HuH-7.5 (cell line): Measurements from ENCODE around the gene TSPAN13.
"Not testable (repeated sequence)": the region's sequence is repeated elsewhere in the genome, so short reads cannot be mapped to it uniquely, and the experiment has no call there.

Source experiments
- DNase-seq: peaks from one replicate; pipeline ENCODE4 v3.0.0; 2011; ENCODE audit warnings: low spot score

TSPAN13 gene

GRCh38 chr7:16740996-16741395, 12.6 kb upstream of the TSPAN13 start:
- DNase-seq, result no peak

DNA sequence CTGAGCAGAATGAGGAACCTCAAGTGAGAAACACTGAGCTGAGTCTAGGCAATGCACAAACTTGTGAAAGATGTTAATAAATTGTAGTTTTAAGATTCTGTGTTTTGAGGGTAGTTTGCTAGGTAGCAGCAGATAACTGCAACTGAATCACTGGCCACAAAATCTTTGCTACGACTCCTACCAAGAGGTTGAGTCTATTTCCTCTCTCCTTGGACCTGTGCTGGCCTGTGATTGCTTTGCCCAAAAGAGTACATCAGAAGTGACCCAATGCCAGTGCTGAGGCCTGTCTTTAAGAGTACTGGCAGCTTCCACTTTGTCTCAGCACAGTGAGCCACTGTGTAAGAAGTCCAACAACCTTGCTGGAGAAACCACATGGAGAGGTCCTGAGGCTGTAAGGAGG, 11.9 kb upstream of the TSPAN13 start:
- DNase-seq, result no peak

DNA sequence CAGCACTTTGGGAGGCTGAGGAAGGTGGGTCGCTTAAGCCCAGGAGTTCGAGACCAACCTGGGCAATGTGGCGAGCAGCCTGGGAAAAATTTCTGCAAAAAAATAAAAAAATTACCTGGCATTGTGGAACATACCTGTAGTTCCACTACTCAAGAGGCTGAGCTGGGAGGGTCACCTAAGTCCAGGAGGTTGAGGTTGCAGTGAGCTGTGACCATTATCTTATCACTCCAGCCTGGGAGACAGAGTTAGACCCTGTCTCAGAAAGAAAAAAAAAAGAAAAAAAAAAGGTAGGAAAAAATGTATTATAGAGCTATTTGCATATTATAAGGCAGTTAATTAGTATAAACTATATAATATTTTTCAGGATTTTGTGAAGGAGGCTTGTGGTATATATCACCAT, 11.0 kb upstream of the TSPAN13 start:
- no peak for DNase-seq

- no peak for DNase-seq
Observed at GRCh38 chr7:16743236-16743635, 10.3 kb upstream of the TSPAN13 start.

- no peak for DNase-seq
Observed at GRCh38 chr7:16744518-16745250, 8.9 kb upstream of the TSPAN13 start.

DNA sequence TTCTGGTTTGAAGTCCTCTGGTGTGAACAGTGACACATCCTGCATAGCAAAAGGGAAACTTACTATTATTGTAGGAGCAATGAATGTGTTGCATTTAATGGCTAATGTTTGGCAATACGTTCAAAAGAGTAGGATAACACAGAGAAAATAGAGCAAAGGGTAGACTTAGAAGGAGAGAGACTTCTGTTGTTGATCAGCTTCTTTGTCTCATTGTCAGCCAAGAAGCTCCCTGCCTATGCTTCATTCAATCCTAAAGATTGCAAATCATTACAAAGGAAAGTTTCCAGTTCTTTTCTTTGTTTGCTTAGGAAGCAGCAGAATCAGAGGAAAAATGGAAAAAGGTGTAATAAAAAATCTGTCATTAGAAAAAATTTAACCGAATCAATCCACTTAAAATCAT, 7.9 kb upstream of the TSPAN13 start:
- DNase-seq, result no peak

DNA sequence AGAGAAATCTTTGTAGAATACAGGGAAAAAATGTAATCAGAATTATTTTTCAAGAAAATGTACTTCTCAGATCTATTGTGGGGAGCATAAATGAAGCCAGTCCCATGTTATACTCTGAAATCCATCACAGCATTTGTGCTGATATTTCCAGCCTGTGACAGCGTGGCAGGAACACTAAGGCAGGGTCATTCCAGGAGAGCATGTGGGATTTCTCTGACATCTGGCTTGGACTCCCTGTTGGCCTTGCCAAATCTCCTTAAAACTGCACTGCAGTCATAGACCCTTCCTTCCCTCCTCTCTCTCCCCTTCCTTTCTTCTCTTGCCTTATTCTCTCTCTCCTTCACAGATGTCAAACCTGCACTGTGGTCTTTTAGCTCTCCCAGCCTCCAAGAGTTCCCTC, 6.5 kb upstream of the TSPAN13 start:
- DNase-seq, result no peak

GRCh38 chr7:16753932-16754855, 639 bp downstream of the TSPAN13 start:
- DNase-seq, result peak; percentile 23

GRCh38 chr7:16754856-16755317, 1.3 kb downstream of the TSPAN13 start:
- no peak for DNase-seq

DNA sequence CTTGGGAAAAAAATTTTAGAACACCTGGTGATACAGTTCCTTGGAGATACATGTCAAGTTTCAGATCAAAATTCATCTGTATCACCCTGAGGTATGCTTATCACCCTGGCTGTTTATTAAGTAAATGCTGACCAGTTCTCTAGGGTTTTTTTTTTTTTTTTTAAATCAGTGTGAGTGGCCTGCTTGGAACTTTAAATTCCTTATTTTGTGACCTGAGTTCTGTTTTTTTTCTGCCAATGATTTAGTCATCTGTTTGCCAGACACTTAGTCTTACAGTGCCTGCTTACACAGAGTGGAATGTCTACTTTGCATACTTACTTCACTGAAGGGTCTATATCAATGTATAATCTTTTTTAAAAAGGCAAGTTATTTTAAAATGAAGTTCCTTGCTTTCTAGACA, 1.8 kb downstream of the TSPAN13 start:
- no peak for DNase-seq

GRCh38 chr7:16758036-16758435, 4.5 kb downstream of the TSPAN13 start:
- DNase-seq, result no peak

- DNase-seq, result no peak
Observed at GRCh38 chr7:16758631-16759611, 5.4 kb downstream of the TSPAN13 start.

GRCh38 chr7:16759840-16760239, 6.3 kb downstream of the TSPAN13 start:
- no peak for DNase-seq

- DNase-seq, result no peak
Observed at GRCh38 chr7:16762177-16762576, 8.6 kb downstream of the TSPAN13 start.

DNA sequence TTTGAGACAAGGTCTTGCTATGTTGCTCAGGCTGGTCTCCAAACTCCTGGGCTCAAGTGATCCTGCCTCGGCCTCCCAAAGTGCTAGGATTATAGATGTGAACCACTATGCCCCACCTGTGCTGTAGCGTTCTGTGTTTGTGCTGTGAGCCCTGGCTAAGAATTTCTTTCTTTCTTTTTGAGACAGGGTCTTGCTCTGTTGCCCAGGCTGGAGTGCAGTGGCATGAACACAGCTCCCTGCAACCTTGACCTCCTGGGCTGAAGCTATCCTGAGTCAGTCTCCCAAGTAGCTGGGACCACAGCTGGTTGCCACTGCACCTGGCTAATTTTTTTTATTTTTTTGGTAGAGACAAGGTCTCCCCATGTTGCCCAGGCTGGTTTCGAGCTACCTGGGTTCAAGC, 11.4 kb downstream of the TSPAN13 start:
- no peak for DNase-seq

DNA sequence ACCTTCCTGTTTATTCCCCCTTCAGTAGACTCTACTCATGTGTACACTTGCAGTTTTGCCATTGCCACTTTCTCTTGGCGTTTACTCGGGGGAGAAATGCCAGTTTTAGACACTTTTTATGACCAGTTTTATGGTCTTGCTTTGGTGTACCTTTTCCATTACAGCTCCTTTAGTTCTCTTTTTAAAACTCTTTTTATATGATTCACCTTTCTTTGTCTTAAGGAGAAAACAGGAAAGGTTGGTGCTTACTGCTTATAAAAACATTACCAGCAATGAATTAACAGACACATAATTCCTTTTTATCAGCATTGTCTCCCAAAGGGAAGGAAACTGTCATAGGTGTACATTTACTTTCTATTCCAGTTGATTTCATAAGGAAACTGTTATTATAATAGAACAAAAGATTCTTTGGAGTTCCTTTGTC, 11.9 kb downstream of the TSPAN13 start:
- DNase-seq, result no peak

DNA sequence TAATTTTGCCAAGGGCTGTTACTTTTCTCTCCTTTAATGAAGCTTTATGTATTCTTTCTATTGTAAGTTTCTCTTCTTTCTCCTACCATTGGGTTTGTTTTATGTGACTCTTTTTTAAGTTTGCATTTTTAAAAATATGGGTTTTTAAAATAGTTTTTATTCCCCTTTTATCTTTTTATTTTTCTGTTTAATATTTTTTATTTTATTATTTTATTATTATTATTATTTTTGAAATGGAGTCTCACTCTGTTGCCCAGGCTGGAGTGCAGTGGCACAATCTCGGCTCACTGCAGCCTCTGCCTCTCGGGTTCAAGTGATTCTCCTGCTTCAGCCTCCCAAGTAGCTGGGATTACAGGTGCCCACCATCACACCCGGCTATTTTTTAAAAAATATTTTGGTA, 16.4 kb downstream of the TSPAN13 start:
- DNase-seq, result not testable (repeated sequence)

- no peak for DNase-seq
Observed at GRCh38 chr7:16770657-16771329, 17.2 kb downstream of the TSPAN13 start.

- DNase-seq, result no peak
Observed at GRCh38 chr7:16773326-16773725, 19.8 kb downstream of the TSPAN13 start.

- no peak for DNase-seq
Observed at GRCh38 chr7:16773884-16774283, 20.3 kb downstream of the TSPAN13 start.

DNA sequence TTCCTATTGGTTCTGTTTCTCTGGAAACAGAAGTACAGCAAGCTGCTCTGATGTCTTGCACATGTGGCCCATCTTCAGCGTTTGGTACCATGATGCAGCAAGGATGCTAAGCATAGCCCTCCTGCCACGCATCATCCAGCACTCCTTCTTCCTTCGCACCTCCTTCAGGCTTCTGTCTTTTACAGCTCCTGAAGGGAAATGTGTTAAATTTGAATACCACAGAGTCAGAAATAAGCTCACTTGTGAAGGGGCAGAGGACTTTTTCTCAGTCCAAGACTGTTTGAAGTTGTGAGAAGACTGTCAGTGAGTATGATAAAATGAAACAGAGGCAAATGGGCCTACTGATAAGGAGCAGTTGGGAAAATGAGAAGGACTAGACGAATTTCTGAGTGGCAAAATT, 20.7 kb downstream of the TSPAN13 start:
- no peak for DNase-seq
